IMR-90 (cell line): ENCODE results near the gene PIK3R3. TPM values are rescaled to one million over a fixed set of nuclear protein-coding genes. Genes with fewer than 3 reads are reported as not detected.
"Not testable (repeated sequence)": the region's sequence is repeated elsewhere in the genome, so short reads cannot be mapped to it uniquely, and the experiment has no call there.

ENCODE experiments used
- ATAC-seq: fragments of 200-7000 bp; cut with Tn5 transposase; 2 replicates; pipeline ENCODE4 v1.9.1; 2020; ENCODE audit warnings: low read depth, mild to moderate bottlenecking, moderate library complexity
- BruUV-seq: library from RNA; stranded (reverse); fragments of 400-500 nt; replicated peaks from 2 replicates; lab custom pipeline; 2021; lab: Mats Ljungman, UMichigan
- CTCF ChIA-PET: fragments of 300-600 bp; formaldehyde crosslinking; extraction: SDS; loops from one replicate; lab custom pipeline; 2021; ENCODE audit warnings: antibody characterized with exemption; lab: Yijun Ruan, JAX
- POLR2A ChIA-PET: fragments of 300-600 bp; sonication (Branson Sonifier 250); formaldehyde crosslinking; loops from one replicate; lab custom pipeline; 2022; ENCODE audit warnings: antibody characterized with exemption; ENCODE audit not compliant: unreplicated experiment; lab: Charles Lee
- DNase-seq: peaks from one replicate; pipeline ENCODE4 v3.0.0; 2013
- H2AFZ ChIP-seq: replicated peaks from 2 replicates; pipeline ENCODE3; 2013; ENCODE audit warnings: low read length, mild to moderate bottlenecking; ENCODE audit not compliant: poor library complexity
- H2AK5ac ChIP-seq: 2 replicates; pipeline ENCODE4 v1.6.1; 2013; ENCODE audit warnings: low read depth, low read length, inconsistent platforms
- H2AK9ac ChIP-seq: replicated peaks from 2 replicates; pipeline ENCODE3; 2013; ENCODE audit warnings: mild to moderate bottlenecking, low read depth, low read length, moderate library complexity; ENCODE audit not compliant: poor library complexity
- H2BK120ac ChIP-seq: 2 replicates; pipeline ENCODE4 v1.6.1; 2013; ENCODE audit warnings: low read depth, low read length, inconsistent platforms
- H2BK15ac ChIP-seq: 3 replicates; pipeline ENCODE4 v1.6.1; 2013; ENCODE audit warnings: low read depth, low read length, inconsistent platforms
- H2BK20ac ChIP-seq: 2 replicates; pipeline ENCODE4 v1.6.1; 2013; ENCODE audit warnings: low read depth, mild to moderate bottlenecking, inconsistent platforms, low read length, moderate library complexity
- H2BK5ac ChIP-seq: 2 replicates; pipeline ENCODE4 v1.6.1; 2013; ENCODE audit warnings: mild to moderate bottlenecking, low read depth, low read length, inconsistent platforms; ENCODE audit not compliant: poor library complexity, severe bottlenecking
- H3K14ac ChIP-seq: replicated peaks from 2 replicates; pipeline ENCODE4 v1.6.1; 2013; ENCODE audit warnings: low read depth, low read length, inconsistent platforms
- H3K18ac ChIP-seq: 2 replicates; pipeline ENCODE4 v1.6.1; 2013; ENCODE audit warnings: low read depth, low read length, control low read depth
- H3K23ac ChIP-seq: 2 replicates; pipeline ENCODE4 v1.6.1; 2013; ENCODE audit warnings: low read depth, low read length, inconsistent platforms
- H3K27ac ChIP-seq: 2 replicates; pipeline ENCODE4 v1.5.1; 2013; ENCODE audit warnings: mild to moderate bottlenecking, control low read depth, low read length; ENCODE audit not compliant: insufficient read depth
- H3K27me3 ChIP-seq: 2 replicates; pipeline ENCODE4 v1.6.1; 2013; ENCODE audit warnings: low read length; ENCODE audit not compliant: control insufficient read depth, insufficient read depth
- H3K36me3 ChIP-seq: 2 replicates; pipeline ENCODE4 v1.6.1; 2013; ENCODE audit warnings: low read length, mixed read lengths; ENCODE audit not compliant: control insufficient read depth, insufficient read depth
- H3K4ac ChIP-seq: 2 replicates; pipeline ENCODE4 v1.6.1; 2013; ENCODE audit warnings: low read depth, low read length, inconsistent platforms
- H3K4me1 ChIP-seq: 2 replicates; pipeline ENCODE4 v1.6.1; 2013; ENCODE audit warnings: low read length, mixed read lengths; ENCODE audit not compliant: control insufficient read depth, insufficient read depth
- H3K4me2 ChIP-seq: 2 replicates; pipeline ENCODE4 v1.6.1; 2013; ENCODE audit warnings: low read depth, mild to moderate bottlenecking, control low read depth, low read length, moderate library complexity
- H3K4me3 ChIP-seq: 2 replicates; pipeline ENCODE4 v1.5.1; 2013; ENCODE audit warnings: low read depth, mild to moderate bottlenecking, control low read depth, low read length, moderate library complexity; ENCODE audit not compliant: insufficient read depth
- H3K56ac ChIP-seq: 2 replicates; pipeline ENCODE4 v1.6.1; 2013; ENCODE audit warnings: low read length, inconsistent platforms; ENCODE audit not compliant: insufficient read depth; ENCODE audit errors: extremely low read depth
- H3K79me1 ChIP-seq, 2 experiments: 2 replicates each; pipeline ENCODE4 v1.6.1; 2013; ENCODE audit warnings: low read length in 2 of 2, inconsistent platforms in 1 of 2, low read depth in 1 of 2
- H3K9ac ChIP-seq: 2 replicates; pipeline ENCODE4 v1.6.1; 2013; ENCODE audit warnings: low read depth, low read length, control low read depth
- H3K9me1 ChIP-seq: 2 replicates; pipeline ENCODE4 v1.6.1; 2013; ENCODE audit warnings: low read length, inconsistent platforms; ENCODE audit not compliant: insufficient read depth
- H3K9me3 ChIP-seq: 2 replicates; pipeline ENCODE4 v1.6.1; 2013; ENCODE audit warnings: low read length; ENCODE audit not compliant: control insufficient read depth, insufficient read depth
- H4K20me1 ChIP-seq: 2 replicates; pipeline ENCODE4 v1.6.1; 2013; ENCODE audit warnings: low read length, inconsistent platforms; ENCODE audit not compliant: insufficient read depth
- H4K5ac ChIP-seq: 2 replicates; pipeline ENCODE4 v1.6.1; 2013; ENCODE audit warnings: mild to moderate bottlenecking, low read depth, low read length, control low read depth
- H4K8ac ChIP-seq, 2 experiments: 2 replicates each; pipeline ENCODE4 v1.6.1; 2013; ENCODE audit warnings: low read depth in 2 of 2, low read length in 2 of 2, control low read depth in 1 of 2, inconsistent platforms in 1 of 2
- H4K91ac ChIP-seq: 2 replicates; pipeline ENCODE4 v1.6.1; 2013; ENCODE audit warnings: low read depth, low read length, inconsistent platforms; ENCODE audit not compliant: insufficient read depth
- CEBPB ChIP-seq: IDR thresholded peaks from 2 replicates; pipeline ENCODE4 v1.6.1; 2012; ENCODE audit warnings: low read depth, low read length, improper control_type of control experiment
- NFE2L2 ChIP-seq: fragments of 150-350 bp; IDR thresholded peaks from 2 replicates; pipeline ENCODE4 v1.6.1; 2016; ENCODE audit warnings: low read depth, mild to moderate bottlenecking, low read length
- WGBS, 2 experiments: methylation state at CpG; one replicate each; pipeline versions ENCODE4 v1.1.5 to v1.1.7; 2013; ENCODE audit warnings: missing lambda C conversion rate in 2 of 2; ENCODE audit not compliant: insufficient read length in 1 of 2; ENCODE audit errors: extremely low coverage in 2 of 2; 5-methylcytosine and 5-hydroxymethylcytosine counted together
- dilution Hi-C: fragments of 300-500 bp; cut with HindIII; formaldehyde crosslinking; loops from one replicate; pipeline ENCODE4 v1.14.3; 2018; ENCODE audit warnings: low sequenced_read_pairs; ENCODE audit not compliant: unreplicated experiment
- in situ Hi-C: fragments of 300-500 bp; cut with MboI; formaldehyde crosslinking; loops from 3 replicates; pipeline ENCODE4 v1.14.3; 2019; ENCODE audit warnings: low sequenced_read_pairs, inconsistent platforms, mixed read lengths
- intact Hi-C: fragments of 100-400 bp; cut with micrococcal nuclease; formaldehyde crosslinking; loops from 2 replicates; pipeline ENCODE4 v1.10.0; 2022
- polyA plus RNA-seq, 3 experiments: library from polyadenylated mRNA; depleted of rRNA; stranded (reverse); fragments of >200 nt; gene quantifications; 2 replicates each; pipeline ENCODE4 v1.2.3, GENCODE V29; 2012; ENCODE audit warnings: low replicate concordance in 1 of 3
- total RNA-seq: library from RNA; depleted of rRNA; stranded (reverse); fragments of >200 nt; gene quantifications from 2 replicates; pipeline ENCODE4 v1.2.3, GENCODE V29; 2012

The PIK3R3 gene
- total and polyA plus RNA-seq, 2 of the 4 experiments (the other 2 are of a cell fraction), result 5.3 to 9.9 TPM

GRCh38 chr1:46094471-46095005 is 37.9 kb downstream of the PIK3R3 start:
- H4K20me1 ChIP-seq, result no peaks in the 10 kb centered on the region
- ChIA-PET CTCF (no interaction called here), POLR2A (no interaction called here)
- no peaks in the 10 kb centered on the region for H3K36me3 ChIP-seq
- H3K27me3 ChIP-seq, result no peaks in the 10 kb centered on the region
- no peak overlapping the region for H3K18ac ChIP-seq
- no peak overlapping the region for H2AK5ac ChIP-seq
- no peak overlapping the region for H2AFZ ChIP-seq
- DNase-seq (peak; percentile 20), ATAC-seq (no peak)
- H3K9ac ChIP-seq, result no peak overlapping the region
- no peak overlapping the region for H4K8ac ChIP-seq
- H3K56ac ChIP-seq, result no peak overlapping the region
- no peak overlapping the region for H3K4ac ChIP-seq
- H4K91ac ChIP-seq, result no peak overlapping the region
- H3K4me3 ChIP-seq, result no peak overlapping the region
- no peak overlapping the region for H2BK120ac ChIP-seq
- no peak overlapping the region for H2AK9ac ChIP-seq
- no peak overlapping the region for H3K14ac ChIP-seq
- WGBS, 2 experiments, result no CpG with 5 or more reads among the region's 4 CpGs
- no peak overlapping the region for H3K4me2 ChIP-seq
- TF ChIP-seq NFE2L2, result no peak
- 0 out of 2 replicates have a peak, but pooled peaks have one; percentile 14 for TF ChIP-seq CEBPB
- peaks cover 0 to 7% of the 10 kb centered on the region in 2 experiments; a peak in 1 of 4 replicates for H3K79me1 ChIP-seq
- no peak overlapping the region for H4K5ac ChIP-seq
- in situ Hi-C loops, result no loop called here
- dilution Hi-C loops, result no loop called here
- no peak overlapping the region for H3K27ac ChIP-seq
- no peak overlapping the region for H3K23ac ChIP-seq
- no peak overlapping the region for H2BK15ac ChIP-seq
- no peaks in the 10 kb centered on the region for H3K4me1 ChIP-seq
- intact Hi-C loops, result loop anchor here (10.0 kb wide), 1 partner anchor 50 kb away; no protein-coding TSS in a partner anchor
- no peaks in the 10 kb centered on the region for H3K9me1 ChIP-seq
- BruUV-seq, result no TSS peak
- H2BK20ac ChIP-seq, result no peak overlapping the region
- H2BK5ac ChIP-seq, result no peak overlapping the region
- H3K9me3 ChIP-seq, result 0 out of 2 replicates have a peak, but pooled peaks cover 1% of the 10 kb centered on the region

- H2BK120ac ChIP-seq, POLR2A ChIA-PET, H2BK20ac ChIP-seq, H3K56ac ChIP-seq, H4K5ac ChIP-seq, H3K27me3 ChIP-seq, H2BK5ac ChIP-seq, H2BK15ac ChIP-seq, CTCF ChIA-PET, H3K4ac ChIP-seq, H3K14ac ChIP-seq, H3K36me3 ChIP-seq, in situ Hi-C loops, H4K91ac ChIP-seq, H3K4me1 ChIP-seq, H3K23ac ChIP-seq, BruUV-seq, H3K9me1 ChIP-seq, dilution Hi-C loops, H3K9ac ChIP-seq, H3K4me3 ChIP-seq, H3K9me3 ChIP-seq, H2AK5ac ChIP-seq, H4K8ac ChIP-seq, H3K27ac ChIP-seq, H3K79me1 ChIP-seq, H3K4me2 ChIP-seq, DNase-seq, H2AFZ ChIP-seq, ATAC-seq, H4K20me1 ChIP-seq, H2AK9ac ChIP-seq, H3K18ac ChIP-seq: not testable (repeated sequence)
- intact Hi-C loops, result loop anchor here (10.0 kb wide), 1 partner anchor 49 kb away; no protein-coding TSS in a partner anchor
- WGBS, 2 experiments, result no CpG with 5 or more reads among the region's 4 CpGs
Observed at GRCh38 chr1:46093832-46094231, 38.6 kb downstream of the PIK3R3 start.
